Measurements from ENCODE around the gene ANKRD33B.
A peak's percentile ranks its signal among the peaks of the same experiment; 100 is the strongest.
"Not testable (repeated sequence)": the region's sequence is repeated elsewhere in the genome, so short reads cannot be mapped to it uniquely, and the experiment has no call there.

Gene ANKRD33B

DNA sequence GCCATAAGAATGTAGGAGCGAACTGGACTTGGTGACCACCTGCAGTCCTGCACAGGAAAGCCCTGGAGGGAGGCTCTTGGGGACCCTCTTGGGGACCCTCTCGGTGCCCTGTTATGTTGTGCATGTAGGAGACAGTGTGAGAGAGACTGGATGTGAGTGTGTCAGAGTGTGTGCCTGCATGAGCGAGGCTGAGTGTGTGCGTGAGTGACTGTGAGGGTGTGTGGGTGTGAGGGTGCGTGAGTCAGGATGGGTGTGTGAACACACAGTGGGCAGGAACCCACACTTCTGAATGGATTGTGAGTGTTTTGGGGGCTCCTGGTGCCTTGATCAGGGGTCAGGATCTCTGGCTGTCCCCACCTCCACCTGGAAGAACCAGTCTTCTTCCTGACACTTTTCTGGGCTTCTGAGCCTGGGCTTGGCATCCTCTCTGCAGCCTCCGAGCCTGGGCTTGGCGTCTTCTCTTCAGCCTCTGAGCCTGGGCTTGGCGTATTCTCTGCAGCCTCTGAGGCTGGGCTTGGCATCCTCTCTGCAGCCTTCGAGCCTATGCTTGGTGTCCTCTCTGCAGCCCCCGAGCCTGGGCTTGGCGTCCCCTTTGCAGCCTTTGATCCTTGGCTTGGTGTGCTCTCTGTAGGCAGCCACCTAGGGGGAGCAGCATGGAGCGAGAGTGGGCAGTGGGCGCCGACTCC is 25.6 kb upstream of the ANKRD33B start:
- no peak for DNase-seq

GRCh38 chr5:10538789-10539686 is 24.8 kb upstream of the ANKRD33B start:
- no peak for DNase-seq

- no peak for DNase-seq
These were observed 24.2 kb upstream of the ANKRD33B start for GRCh38 chr5:10539687-10539998.

DNA sequence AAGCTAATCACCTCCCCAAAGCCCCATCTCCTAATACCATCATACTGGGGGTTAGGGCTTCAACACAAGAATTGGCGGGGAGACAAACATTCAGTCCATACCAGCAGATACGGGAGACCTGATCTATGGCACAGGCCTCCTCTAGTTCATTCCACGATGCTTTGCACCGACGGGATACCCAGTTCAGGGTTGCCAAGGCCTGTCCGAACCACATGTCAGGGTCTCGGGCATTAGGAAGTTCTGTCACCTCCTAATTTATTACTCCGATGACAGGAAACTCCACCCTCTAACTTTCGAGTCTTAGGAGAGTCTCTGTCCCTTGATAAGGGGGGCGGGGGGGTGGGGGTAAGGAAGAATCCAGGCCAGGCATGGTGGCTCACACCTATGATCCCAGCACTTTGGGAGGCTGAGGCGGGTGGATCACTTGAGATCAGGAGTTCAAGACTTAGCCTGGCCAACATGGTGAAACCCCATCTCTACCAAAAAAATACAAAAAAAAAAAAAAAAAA is 23.8 kb upstream of the ANKRD33B start:
- DNase-seq: no peak

DNA sequence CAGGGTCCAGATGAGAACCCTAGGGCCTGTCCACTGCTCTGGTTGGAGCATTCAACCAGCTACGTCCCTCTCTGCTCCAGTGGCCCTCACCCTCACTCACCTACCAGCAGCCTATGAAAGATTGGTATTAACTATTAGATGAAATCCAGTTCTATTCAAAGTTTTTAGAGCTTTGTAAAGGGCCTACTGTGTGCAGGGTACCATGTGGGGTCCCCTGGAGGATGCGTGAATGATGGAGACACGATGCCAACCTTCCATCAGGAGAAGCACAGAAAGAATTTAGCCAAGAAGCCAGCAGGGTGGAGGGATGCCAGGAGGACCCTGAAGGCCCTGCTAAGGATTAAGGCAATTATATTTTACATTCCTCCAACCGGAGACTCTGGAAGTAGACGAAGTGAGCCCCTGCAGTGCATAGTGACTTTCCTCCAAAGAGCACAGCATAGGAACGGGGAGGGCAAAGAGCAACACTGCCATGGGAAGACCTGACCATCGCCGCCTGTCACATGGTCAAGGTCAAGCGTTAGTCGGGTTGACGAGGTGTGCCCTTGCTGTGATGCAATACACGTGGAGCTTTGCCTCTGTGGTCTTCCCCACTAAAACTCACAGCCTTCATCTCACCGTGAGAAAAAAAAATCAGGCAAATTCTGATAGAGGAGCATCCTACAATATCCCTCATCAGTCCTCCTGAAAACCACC is 22.8 kb upstream of the ANKRD33B start:
- DNase-seq: no peak

DNA sequence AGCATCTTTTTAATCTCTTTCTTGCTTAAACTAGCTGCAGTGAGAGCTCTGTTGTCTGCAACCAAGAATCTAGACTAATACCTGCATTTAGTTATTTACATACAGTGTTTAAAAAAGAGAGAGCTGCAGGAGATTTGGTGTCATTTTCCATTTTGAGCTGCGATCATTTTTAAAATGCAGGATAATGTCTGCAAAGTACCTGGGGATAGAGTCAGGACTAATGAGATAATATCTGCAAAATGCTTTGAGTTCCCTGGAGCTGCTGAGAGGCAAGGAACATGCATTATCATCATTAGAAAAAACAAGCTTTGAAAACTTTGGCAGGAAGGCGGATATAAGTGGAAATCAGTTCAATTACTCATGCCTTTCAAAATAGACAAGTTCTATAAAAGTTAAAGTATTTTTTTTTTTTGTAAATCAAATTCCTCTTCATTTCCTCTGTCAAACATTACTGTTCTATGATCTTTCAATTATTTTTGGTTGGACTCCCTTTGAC is 21.8 kb upstream of the ANKRD33B start:
- no peak for DNase-seq

GRCh38 chr5:10543585-10544040 is 20.3 kb upstream of the ANKRD33B start:
- no peak for DNase-seq

DNA sequence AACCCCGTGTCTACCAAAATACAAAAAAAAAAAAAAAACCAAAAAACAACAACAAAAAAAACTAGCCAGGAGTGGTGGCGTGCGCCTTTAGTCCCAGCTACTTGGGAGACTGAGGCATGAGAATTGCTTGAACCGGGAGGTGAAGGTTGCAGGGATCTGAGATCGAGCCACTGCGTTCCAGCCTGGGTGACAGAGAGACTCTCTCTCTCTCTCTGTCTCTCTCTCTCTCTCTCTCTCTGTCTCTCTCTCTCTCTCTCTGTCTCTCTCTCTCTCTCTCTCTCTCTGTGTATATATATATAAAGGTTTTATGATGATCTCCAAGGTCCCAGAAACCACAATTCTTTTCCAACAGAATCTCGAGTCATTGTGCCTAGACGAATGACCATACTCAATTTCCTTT is 18.8 kb upstream of the ANKRD33B start:
- no peak for DNase-seq

DNA sequence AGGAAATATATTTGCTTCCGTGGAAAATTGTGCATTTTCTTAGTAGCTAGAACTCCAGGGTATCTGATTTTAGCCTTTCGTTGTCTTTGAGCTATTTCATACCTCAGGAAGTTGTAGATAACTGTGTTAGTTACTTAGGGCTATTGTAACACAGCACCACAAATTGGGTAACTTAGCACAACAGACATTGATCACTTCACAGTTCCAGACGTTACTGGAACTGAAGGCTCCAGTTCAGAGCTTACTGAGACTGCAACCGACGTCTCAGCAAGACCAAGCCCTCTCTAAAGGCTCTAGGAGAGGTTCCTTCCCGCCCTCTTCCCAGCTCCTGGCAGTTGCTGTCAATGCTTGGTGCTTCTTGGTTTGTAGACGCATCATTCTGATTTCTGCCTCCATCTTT is 17.7 kb upstream of the ANKRD33B start:
- DNase-seq: no peak

DNA sequence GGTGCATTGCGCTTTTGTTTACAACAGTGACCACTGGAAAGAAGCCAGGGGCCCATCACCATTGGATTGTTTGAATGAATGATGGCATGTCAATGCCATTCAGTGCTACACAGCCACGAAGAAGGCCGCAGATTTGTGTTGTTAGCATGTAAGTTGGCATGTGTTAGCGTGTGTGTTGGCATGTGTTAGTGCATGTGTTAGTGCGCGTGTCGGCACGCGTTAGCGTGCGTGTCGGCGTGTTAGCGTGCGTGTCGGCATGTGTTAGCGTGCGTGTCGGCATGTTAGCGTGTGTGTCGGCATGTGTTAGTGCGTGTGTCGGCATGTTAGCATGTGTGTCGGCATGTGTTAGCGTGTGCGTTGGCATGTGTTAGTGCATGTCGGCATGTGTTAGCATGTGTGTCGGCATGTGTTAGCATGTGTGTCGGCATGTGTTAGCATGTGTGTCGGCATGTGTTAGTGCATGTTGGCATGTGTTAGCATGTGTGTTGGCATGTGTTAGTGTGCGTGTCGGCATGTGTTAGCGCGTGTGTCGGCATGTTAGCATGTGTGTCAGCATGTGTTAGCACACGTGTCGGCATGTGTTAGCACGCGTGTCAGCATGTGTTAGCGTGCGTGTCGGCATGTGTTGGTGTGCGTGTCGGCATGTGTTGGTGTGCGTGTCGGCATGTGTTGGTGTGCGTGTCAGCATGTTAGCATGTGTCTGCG is 15.3 kb upstream of the ANKRD33B start:
- no peak for DNase-seq

- DNase-seq: not testable (repeated sequence)
These were observed 14.8 kb upstream of the ANKRD33B start for GRCh38 chr5:10549123-10549514.

GRCh38 chr5:10550222-10550995 is 13.5 kb upstream of the ANKRD33B start:
- no peak for DNase-seq

DNA sequence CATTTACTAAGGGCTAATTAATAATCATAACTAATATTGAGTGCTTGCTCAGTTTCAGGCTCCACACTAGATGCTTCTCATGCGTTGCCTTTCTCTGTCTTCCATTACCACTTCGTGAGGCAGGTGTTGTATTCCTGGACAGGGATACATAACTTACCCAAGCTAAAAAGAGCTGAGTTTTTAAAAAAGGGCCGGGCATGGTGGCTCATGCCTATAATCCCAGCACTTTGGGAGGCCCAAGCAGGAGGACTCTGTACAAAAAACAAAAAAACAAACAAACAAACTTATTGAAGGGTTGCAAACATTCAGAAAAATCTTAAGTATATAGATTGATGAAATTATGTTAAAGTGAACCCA is 12.1 kb upstream of the ANKRD33B start:
- no peak for DNase-seq

DNA sequence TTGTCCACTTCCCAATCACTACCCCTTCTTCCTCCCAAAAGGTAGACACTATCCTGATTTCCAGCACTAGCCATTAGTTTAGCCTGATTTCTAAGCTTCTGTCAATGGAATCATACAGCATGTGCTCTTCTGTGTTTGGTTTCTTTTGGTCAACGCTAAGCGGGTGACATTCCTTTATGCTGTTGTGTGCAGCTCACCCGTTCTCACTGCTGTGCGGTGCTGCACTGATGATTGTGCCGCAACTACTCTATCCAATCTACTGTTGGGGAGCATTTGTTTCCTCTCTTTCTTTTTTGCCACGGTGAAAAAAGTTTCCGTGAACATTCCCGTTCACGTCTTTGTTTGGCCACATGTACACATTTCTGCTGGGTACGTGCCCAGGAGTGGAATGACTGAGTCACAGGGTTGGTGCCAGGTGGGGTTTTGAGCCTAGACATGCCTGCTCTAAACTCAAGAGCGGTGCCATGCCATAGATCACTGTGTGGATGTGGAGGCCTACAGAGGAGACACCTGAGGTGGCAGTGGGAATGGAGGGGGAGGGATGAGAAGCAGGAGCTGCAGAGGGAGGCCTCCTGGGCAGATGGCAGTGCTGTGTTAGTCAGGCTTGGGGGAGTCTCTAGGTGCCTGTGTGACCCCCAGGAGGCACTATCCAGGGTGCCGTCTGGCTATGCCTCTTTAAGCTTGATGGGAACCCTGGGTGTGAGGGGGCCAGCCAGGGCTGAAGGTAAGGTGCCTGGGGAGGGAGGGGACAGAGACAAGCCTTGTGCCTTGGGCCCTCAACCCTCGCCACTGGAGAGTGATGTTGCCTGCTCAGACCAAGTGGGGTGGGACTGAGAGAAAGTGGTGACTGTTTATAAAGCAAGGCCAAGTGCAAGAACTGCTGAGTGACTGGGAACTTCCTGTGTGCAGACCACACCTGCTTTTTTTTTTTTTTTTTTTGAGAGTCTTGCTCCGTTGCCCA is 11.4 kb upstream of the ANKRD33B start:
- DNase-seq: no peak

DNA sequence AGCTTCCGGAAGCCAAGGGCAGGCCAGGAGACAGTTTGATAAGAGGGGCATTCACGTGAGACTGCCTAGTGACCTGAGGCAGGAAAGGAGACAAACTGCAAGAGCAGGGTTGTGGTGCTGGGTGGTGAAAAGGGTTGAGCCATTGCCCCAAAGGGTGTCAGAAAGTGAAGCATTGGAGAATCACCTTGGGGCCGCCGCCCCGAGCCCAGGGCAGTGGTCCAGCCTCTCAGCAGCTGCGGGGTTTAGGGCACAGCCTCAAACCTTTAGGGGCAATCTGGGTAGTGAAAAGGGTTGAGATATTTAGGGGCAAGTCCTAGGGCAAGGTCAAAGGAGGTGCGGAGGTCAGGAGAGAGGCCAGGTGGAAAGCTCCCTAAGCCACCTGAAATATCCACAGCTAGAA is 10.4 kb upstream of the ANKRD33B start:
- no peak for DNase-seq

DNA sequence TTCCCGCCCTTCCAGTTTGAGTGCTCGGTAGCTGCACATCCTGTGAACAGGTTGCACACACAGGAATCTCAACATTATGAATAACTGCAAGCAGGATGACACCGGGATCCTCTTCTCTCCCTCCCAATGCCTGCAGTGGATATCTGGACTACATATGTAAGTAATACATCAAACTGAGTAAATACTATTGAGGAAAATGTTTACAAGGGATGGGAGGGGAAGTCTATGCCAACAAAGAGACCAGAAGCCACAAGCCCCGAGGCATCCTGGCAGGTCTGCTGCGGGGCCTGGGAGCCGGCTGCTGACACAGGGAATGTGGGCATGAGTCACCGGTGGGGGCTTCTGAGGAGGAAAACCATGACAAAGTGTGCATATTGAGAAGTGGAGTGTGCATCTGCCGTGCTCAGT is 8.6 kb upstream of the ANKRD33B start:
- DNase-seq: peak; percentile 43 to 45

- DNase-seq: no peak
These were observed 7.5 kb upstream of the ANKRD33B start for GRCh38 chr5:10556289-10556807.

GRCh38 chr5:10556893-10557746 is 6.8 kb upstream of the ANKRD33B start:
- no peak for DNase-seq

GRCh38 chr5:10559151-10559550 is 4.7 kb upstream of the ANKRD33B start:
- DNase-seq: no peak

- no peak for DNase-seq
These were observed 4.0 kb upstream of the ANKRD33B start for GRCh38 chr5:10559871-10560270.

Data from SHP77 (cell line).